ENCODE results near the gene LUZP2.

Gene LUZP2

DNA sequence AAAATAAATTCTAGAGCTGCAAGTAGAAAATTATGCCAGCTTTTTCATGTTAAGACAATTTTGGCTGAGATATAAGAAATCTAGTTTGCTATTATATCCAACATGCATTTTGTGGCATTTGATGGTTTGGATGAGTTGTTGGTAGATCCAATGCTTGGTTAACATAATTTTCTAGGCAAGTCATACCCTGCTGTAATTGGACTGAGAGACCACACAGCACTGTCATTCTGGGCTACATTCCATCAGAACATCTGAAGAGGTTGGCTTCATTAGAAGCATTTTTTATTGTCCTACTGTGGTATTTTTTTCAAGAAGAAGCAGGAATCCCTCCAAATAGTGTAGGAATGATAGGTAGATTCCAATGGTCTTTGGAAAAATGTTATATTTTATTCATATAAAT, 561.0 kb downstream of the LUZP2 start:
- no peak for ATAC-seq
- TF ChIP-seq, protein P1, sequence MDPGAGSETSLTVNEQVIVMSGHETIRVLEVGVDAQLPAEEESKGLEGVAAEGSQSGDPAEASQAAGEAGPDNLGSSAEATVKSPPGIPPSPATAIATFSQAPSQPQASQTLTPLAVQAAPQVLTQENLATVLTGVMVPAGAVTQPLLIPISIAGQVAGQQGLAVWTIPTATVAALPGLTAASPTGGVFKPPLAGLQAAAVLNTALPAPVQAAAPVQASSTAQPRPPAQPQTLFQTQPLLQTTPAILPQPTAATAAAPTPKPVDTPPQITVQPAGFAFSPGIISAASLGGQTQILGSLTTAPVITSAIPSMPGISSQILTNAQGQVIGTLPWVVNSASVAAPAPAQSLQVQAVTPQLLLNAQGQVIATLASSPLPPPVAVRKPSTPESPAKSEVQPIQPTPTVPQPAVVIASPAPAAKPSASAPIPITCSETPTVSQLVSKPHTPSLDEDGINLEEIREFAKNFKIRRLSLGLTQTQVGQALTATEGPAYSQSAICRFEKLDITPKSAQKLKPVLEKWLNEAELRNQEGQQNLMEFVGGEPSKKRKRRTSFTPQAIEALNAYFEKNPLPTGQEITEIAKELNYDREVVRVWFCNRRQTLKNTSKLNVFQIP (CRISPR knock-in tag; IDR thresholded peaks at IDR 0.05; ENCODE audit: borderline replicate concordance, low read depth): no peak
- TF ChIP-seq, protein P2, sequence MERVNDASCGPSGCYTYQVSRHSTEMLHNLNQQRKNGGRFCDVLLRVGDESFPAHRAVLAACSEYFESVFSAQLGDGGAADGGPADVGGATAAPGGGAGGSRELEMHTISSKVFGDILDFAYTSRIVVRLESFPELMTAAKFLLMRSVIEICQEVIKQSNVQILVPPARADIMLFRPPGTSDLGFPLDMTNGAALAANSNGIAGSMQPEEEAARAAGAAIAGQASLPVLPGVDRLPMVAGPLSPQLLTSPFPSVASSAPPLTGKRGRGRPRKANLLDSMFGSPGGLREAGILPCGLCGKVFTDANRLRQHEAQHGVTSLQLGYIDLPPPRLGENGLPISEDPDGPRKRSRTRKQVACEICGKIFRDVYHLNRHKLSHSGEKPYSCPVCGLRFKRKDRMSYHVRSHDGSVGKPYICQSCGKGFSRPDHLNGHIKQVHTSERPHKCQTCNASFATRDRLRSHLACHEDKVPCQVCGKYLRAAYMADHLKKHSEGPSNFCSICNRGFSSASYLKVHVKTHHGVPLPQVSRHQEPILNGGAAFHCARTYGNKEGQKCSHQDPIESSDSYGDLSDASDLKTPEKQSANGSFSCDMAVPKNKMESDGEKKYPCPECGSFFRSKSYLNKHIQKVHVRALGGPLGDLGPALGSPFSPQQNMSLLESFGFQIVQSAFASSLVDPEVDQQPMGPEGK (CRISPR knock-in tag; IDR thresholded peaks at IDR 0.05; ENCODE audit: borderline replicate concordance): no peak
- TF ChIP-seq ZC3H10 (CRISPR knock-in tag; IDR thresholded peaks at IDR 0.05): no peak

DNA sequence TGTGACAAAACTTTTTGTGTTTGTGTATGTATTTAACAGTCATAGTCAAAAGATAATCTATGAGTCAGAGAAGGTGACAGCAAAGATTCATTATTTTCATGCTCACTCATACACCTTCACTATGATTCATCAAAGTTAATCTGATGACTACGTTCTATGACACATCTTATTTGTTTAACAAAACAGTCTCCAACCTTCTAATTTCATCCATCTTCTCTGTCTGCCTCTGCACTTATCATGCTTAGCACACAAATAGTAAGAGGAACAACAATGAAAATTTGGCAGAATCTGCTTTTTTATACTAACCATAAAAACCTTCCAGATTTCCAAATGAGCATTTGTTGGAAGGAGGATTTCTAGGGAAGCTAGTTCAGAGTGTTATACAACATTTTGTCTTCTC, 568.9 kb downstream of the LUZP2 start:
- TF ChIP-seq ZNF565 (CRISPR knock-in tag; conservative IDR thresholded peaks at IDR 0.05; ENCODE audit: low read depth) (no peak), GLIS3 (CRISPR knock-in tag; IDR thresholded peaks at IDR 0.05) (no peak), ZFP30 (CRISPR knock-in tag; IDR thresholded peaks at IDR 0.05) (no peak), RARB (CRISPR knock-in tag; IDR thresholded peaks at IDR 0.05) (no peak), SNAI2 (CRISPR knock-in tag; IDR thresholded peaks at IDR 0.05) (no peak), ISL1 (CRISPR knock-in tag; IDR thresholded peaks at IDR 0.05) (peak; percentile 53)
- TF ChIP-seq, protein P3, sequence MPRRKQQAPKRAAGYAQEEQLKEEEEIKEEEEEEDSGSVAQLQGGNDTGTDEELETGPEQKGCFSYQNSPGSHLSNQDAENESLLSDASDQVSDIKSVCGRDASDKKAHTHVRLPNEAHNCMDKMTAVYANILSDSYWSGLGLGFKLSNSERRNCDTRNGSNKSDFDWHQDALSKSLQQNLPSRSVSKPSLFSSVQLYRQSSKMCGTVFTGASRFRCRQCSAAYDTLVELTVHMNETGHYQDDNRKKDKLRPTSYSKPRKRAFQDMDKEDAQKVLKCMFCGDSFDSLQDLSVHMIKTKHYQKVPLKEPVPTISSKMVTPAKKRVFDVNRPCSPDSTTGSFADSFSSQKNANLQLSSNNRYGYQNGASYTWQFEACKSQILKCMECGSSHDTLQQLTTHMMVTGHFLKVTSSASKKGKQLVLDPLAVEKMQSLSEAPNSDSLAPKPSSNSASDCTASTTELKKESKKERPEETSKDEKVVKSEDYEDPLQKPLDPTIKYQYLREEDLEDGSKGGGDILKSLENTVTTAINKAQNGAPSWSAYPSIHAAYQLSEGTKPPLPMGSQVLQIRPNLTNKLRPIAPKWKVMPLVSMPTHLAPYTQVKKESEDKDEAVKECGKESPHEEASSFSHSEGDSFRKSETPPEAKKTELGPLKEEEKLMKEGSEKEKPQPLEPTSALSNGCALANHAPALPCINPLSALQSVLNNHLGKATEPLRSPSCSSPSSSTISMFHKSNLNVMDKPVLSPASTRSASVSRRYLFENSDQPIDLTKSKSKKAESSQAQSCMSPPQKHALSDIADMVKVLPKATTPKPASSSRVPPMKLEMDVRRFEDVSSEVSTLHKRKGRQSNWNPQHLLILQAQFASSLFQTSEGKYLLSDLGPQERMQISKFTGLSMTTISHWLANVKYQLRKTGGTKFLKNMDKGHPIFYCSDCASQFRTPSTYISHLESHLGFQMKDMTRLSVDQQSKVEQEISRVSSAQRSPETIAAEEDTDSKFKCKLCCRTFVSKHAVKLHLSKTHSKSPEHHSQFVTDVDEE (CRISPR knock-in tag; IDR thresholded peaks at IDR 0.05): no peak
- TF ChIP-seq, protein P4, sequence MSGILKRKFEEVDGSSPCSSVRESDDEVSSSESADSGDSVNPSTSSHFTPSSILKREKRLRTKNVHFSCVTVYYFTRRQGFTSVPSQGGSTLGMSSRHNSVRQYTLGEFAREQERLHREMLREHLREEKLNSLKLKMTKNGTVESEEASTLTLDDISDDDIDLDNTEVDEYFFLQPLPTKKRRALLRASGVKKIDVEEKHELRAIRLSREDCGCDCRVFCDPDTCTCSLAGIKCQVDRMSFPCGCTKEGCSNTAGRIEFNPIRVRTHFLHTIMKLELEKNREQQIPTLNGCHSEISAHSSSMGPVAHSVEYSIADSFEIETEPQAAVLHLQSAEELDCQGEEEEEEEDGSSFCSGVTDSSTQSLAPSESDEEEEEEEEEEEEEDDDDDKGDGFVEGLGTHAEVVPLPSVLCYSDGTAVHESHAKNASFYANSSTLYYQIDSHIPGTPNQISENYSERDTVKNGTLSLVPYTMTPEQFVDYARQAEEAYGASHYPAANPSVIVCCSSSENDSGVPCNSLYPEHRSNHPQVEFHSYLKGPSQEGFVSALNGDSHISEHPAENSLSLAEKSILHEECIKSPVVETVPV (CRISPR knock-in tag; IDR thresholded peaks at IDR 0.05): no peak
- ATAC-seq: peak; percentile 36; the same call in 2 of the 3 replicates

DNA sequence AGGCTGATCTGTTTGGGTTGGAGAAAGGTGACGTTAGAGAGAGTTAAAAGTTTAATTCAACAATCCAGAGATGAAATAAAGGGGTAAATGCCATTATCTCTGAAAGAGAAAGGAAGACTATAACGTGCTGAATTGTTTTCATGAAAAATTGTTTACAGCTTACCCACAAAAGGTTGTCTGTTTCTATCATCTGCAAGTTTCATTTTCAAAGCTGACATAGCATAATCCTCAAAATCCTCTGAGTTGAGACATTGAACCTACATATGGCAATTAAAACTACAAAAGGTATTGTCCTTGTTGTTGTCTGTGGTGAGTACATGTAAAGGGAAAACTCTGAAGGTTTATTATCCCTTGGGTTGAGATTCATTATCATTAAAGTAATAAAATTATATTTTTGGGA, 569.9 kb downstream of the LUZP2 start:
- ATAC-seq: no peak
- TF ChIP-seq, protein P2 (CRISPR knock-in tag; IDR thresholded peaks at IDR 0.05; ENCODE audit: borderline replicate concordance): no peak
- TF ChIP-seq CSDC2 (CRISPR knock-in tag; IDR thresholded peaks at IDR 0.05) (no peak), ZNF8 (CRISPR knock-in tag; IDR thresholded peaks at IDR 0.05) (no peak), TCF4 (CRISPR knock-in tag; IDR thresholded peaks at IDR 0.05; ENCODE audit: borderline replicate concordance) (no peak), ZNF70 (CRISPR knock-in tag; IDR thresholded peaks at IDR 0.05) (no peak), RARB (CRISPR knock-in tag; IDR thresholded peaks at IDR 0.05) (no peak), SNAI2 (CRISPR knock-in tag; IDR thresholded peaks at IDR 0.05) (no peak)
- TF ChIP-seq, protein P5, sequence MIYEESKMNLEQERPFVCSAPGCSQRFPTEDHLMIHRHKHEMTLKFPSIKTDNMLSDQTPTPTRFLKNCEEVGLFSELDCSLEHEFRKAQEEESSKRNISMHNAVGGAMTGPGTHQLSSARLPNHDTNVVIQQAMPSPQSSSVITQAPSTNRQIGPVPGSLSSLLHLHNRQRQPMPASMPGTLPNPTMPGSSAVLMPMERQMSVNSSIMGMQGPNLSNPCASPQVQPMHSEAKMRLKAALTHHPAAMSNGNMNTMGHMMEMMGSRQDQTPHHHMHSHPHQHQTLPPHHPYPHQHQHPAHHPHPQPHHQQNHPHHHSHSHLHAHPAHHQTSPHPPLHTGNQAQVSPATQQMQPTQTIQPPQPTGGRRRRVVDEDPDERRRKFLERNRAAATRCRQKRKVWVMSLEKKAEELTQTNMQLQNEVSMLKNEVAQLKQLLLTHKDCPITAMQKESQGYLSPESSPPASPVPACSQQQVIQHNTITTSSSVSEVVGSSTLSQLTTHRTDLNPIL (CRISPR knock-in tag; IDR thresholded peaks at IDR 0.05; ENCODE audit: low read depth): no peak

DNA sequence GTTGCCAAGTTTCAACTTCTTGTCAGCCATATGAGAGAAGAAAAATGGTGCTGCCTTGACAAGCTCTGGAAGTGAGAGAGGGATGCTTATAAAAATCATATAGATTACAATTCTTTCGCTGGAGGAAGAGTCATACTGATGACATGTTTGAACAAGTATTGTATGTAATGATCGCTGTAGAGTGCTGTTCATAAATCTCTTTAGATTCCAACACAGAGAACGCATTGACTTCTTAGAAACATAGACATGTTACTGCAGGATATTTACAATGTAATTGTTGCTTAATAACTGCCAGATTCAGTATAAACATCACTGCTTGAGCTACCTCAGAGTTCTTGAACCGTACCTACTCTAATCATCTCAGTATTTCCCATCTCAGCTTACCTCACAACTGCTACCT, 571.6 kb downstream of the LUZP2 start:
- ATAC-seq: no peak
- TF ChIP-seq, protein P1 (CRISPR knock-in tag; IDR thresholded peaks at IDR 0.05; ENCODE audit: borderline replicate concordance, low read depth): no peak
- TF ChIP-seq, protein P2 (CRISPR knock-in tag; IDR thresholded peaks at IDR 0.05; ENCODE audit: borderline replicate concordance): no peak
- TF ChIP-seq GLIS3 (CRISPR knock-in tag; IDR thresholded peaks at IDR 0.05) (no peak), SNAI2 (CRISPR knock-in tag; IDR thresholded peaks at IDR 0.05) (no peak), ZNF565 (CRISPR knock-in tag; conservative IDR thresholded peaks at IDR 0.05; ENCODE audit: low read depth) (no peak), ZNF8 (CRISPR knock-in tag; IDR thresholded peaks at IDR 0.05) (no peak), RARB (CRISPR knock-in tag; IDR thresholded peaks at IDR 0.05) (no peak)
- TF ChIP-seq, protein P5 (CRISPR knock-in tag; IDR thresholded peaks at IDR 0.05; ENCODE audit: low read depth): no peak
